GM18505 (cell line): ENCODE data around the gene SLC16A13.

Experiments used
- ATAC-seq: cut with Tn5 transposase; IDR thresholded peaks from one replicate; pipeline ENCODE4 v1.9.1; 2021; ENCODE audit not compliant: unreplicated experiment
- POLR2A ChIP-seq: IDR thresholded peaks from 4 replicates; pipeline ENCODE4 v1.6.1; 2011; ENCODE audit warnings: borderline replicate concordance; ENCODE audit not compliant: insufficient read depth, insufficient read length; ENCODE audit errors: extremely low read depth

SLC16A13 gene

GRCh38 chr17:7056386-7056785, 20.6 kb downstream of the SLC16A13 start:
- no peak for TF ChIP-seq POLR2A
- no peak for ATAC-seq

- ATAC-seq, result no peak
- TF ChIP-seq POLR2A, result no peak
Observed at GRCh38 chr17:7058831-7059447, 23.1 kb downstream of the SLC16A13 start.

- TF ChIP-seq POLR2A, result no peak
- ATAC-seq, result no peak
Observed at GRCh38 chr17:7060165-7060891, 24.5 kb downstream of the SLC16A13 start.

- no peak for TF ChIP-seq POLR2A
- no peak for ATAC-seq
Observed at GRCh38 chr17:7063518-7064094, 27.8 kb downstream of the SLC16A13 start.

- no peak for TF ChIP-seq POLR2A
- ATAC-seq, result no peak
Observed at GRCh38 chr17:7064261-7064660, 28.4 kb downstream of the SLC16A13 start.

- ATAC-seq, result no peak
- TF ChIP-seq POLR2A, result no peak
Observed at GRCh38 chr17:7067198-7067597, 31.4 kb downstream of the SLC16A13 start.

- no peak for TF ChIP-seq POLR2A
- ATAC-seq, result no peak
Observed at GRCh38 chr17:7068268-7068667, 32.5 kb downstream of the SLC16A13 start.

- no peak for ATAC-seq
- no peak for TF ChIP-seq POLR2A
Observed at GRCh38 chr17:7070712-7071111, 34.9 kb downstream of the SLC16A13 start.

GRCh38 chr17:7072406-7072805, 36.6 kb downstream of the SLC16A13 start:
- TF ChIP-seq POLR2A, result no peak
- ATAC-seq, result no peak

GRCh38 chr17:7074931-7075330, 39.1 kb downstream of the SLC16A13 start:
- ATAC-seq, result no peak
- TF ChIP-seq POLR2A, result no peak

GRCh38 chr17:7077911-7078546, 42.2 kb downstream of the SLC16A13 start:
- ATAC-seq, result no peak
- TF ChIP-seq POLR2A, result no peak

GRCh38 chr17:7078711-7079110, 42.9 kb downstream of the SLC16A13 start:
- no peak for TF ChIP-seq POLR2A
- no peak for ATAC-seq

- no peak for ATAC-seq
- no peak for TF ChIP-seq POLR2A
Observed at GRCh38 chr17:7079581-7080455, 44.0 kb downstream of the SLC16A13 start, which contains the start of gene CLEC10A. Gene CLEC10A (minus strand): TSS chr17:7080251. CDS start chr17:7078812, 1,439 bp downstream.

GRCh38 chr17:7080456-7081041, 44.7 kb downstream of the SLC16A13 start:
- ATAC-seq, result no peak
- no peak for TF ChIP-seq POLR2A
